HG03565 (cell line): ENCODE results near the gene PRX.

Source experiments
- ATAC-seq: cut with Tn5 transposase; IDR thresholded peaks from one replicate; pipeline ENCODE4 v1.9.1; 2021; ENCODE audit warnings: mild to moderate bottlenecking, moderate library complexity; ENCODE audit not compliant: unreplicated experiment

Gene PRX

DNA sequence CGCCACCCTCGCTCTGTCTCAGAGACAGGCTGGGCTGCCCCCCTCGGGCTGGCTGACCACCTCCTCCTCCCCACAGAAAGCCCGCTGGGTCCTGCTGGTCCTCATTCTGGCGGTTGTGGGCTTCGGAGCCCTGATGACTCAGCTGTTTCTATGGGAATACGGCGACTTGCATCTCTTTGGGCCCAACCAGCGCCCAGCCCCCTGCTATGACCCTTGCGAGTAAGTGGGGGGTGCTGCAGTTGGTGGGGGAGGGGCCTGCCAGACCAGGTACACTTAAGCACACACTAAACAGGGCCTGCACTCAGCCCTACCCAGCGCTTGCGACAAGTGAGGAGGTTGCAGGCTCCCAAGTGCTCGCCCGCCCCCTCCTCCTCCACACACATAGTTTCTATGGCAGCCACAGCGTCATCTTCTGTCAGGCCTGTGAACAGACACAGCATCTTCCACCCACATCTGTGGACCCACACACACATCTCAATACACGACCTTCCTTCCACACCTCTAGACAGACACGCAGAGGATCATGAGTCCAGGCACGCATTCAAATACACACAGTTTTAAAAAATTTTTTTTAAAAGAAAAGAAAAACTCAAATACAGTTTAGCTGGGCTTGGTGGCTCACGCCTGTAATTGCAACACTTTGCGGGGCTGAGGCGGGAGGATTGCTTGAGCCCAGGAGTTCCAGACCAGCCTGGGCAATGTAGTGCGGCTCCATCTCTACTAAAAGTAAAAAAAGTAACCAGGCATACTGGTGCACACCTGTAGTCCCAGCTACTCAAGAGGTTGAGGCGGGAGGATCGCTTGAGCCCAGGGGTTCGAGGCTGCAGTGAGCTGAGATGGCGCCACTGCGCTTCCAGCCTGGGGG lies 46.2 kb downstream of the PRX start:
- ATAC-seq: no peak

DNA sequence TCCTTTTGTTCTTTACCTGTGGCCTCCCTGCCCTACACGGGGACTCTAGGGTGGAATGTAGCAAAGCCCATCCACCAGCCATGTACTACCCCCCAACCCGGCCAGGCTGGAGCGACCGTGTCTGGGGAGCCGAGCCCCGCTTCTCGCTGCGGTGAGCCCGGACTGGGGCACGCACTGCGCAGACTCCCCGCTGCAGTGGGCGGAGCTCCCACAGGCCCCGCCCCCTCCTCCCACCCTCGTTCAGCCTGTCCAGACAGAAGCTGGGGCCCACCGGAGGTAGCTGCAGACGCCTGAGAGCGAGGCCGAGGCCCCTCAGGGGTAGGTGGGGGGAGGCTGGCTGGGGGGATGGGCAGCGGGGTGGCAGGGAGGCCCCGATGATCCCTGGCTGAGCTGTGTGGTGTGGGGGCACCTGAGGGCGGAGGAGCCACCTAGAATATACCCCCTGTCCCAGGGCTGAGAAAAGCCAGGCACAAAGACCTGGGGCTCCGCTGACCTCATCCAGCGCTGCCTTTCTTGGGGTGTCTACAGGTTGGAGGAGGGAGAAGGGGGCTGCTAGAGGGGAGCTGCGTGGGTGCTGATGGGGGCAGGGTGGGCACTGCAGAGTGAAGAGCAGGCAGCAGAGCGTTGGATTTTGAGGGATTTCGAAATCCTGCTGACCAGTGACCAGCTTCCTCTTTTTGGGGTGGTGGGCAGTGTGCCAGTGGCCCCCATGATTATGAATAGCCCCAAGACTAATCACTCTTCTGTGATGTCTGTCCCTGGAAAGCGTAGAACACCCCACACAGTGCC lies 47.4 kb downstream of the PRX start:
- no peak for ATAC-seq

DNA sequence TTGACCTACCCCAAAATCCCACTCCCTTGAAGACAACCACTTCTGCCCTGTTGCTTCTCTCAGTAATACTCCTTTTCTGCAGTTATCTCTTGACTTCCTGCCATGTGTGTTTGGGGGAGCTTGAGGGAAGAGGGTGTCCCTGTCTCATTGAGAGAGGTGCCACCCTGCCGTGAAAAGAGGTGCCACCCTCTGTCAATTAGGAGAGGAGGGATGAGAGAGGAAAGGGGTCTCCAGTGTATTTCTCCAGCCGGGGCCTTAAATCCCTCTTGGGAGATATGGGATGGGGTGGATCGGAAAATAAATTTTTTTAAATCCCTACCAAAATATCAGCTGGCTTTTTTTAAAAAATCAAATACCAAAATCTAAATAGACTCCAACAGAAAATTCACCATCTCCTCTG lies 48.2 kb downstream of the PRX start:
- ATAC-seq: no peak

DNA sequence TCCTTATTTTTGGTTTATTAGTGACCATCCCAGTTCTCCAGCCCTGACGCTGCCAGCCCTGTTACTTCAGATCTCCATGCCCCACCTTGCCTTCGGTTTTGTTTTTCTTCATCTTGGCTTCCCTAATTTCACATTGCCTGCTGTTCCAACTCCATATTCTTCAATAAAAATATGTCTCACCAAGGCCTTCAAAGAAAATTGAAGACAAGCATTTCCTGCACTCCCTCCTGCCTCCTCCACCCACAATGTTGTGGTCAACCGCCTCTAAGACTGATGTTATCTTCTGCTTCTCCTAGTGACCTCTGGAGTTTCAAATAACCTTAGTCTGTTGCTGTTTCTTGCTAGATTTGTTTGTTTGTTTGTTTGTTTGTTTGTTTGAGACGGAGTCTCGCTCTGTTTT lies 50.1 kb downstream of the PRX start:
- no peak for ATAC-seq

DNA sequence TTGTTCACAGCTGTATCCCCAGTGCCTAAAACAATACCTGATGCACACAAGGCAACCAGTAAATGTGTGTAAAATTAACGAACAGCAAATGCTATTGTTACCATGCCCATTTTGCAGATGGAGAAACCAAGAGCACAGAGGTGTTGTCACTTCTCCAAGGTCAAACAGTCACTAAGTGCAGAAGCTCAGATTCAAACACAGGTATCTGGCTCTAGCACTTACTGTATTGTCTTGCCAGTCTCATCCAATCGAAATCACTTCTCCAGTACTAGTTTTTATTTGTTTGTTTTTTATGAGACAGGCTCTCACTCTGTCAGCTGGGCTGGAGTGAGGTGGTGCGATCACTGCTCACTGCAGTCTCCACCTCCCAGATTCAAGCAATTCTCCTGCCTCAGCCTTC lies 51.0 kb downstream of the PRX start:
- no peak for ATAC-seq

DNA sequence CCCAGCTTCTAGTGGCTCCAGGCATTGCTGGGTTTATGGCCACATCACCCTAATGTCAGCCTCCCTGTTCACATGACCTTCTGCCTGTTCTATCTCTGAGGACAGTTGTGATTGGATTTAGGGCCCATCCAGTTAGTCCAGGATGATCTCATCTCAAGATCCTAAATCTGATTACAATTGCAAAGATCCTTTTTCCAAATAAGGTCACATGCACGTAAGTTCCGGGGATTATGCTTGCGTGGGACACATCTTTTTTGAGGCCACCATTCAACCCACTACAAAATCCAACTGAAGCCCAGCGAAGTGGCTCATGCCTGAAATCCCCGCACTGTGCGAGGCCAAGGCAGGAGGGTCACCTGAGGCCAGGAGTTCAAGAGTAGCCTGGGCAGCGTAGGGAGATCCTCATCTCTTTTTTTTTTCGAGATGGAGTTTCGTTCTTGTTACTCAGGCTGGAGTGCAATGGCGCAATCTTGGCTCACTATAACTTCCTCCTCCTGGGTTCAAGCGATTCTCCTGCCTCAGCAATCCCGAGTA lies 52.4 kb downstream of the PRX start:
- ATAC-seq: no peak

DNA sequence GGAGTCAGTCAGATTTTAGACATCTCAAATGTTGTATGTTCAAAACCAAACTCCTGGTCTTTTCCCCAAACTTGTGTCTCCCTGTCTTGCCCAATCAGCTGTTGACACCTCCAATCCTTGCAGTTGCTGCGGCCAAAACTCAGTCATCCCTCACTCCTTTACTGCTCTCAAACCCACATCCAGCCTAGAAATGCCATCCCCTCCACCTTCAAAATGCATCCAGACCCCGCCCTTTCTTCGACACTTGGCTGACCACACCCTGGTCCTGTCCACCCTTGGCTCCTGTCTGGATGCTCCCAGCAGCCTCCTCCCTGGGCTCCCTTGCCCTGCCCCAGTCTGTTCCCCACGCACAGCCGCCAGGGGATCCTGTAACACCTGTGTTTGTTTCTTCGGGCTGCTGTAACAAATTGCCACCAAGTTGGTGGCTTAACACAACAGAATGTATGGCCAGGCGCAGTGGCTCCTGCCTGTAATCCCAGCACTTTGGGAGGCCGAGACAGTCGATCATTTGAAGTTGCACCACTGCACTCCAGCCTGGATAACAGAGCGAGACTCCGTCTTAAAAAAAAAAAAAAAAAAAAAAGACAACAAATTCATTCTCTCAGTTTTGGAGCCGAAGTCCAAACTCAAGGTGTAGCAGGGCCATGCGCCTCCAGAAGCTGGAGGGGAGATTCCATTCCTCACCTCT lies 53.0 kb downstream of the PRX start:
- no peak for ATAC-seq

DNA sequence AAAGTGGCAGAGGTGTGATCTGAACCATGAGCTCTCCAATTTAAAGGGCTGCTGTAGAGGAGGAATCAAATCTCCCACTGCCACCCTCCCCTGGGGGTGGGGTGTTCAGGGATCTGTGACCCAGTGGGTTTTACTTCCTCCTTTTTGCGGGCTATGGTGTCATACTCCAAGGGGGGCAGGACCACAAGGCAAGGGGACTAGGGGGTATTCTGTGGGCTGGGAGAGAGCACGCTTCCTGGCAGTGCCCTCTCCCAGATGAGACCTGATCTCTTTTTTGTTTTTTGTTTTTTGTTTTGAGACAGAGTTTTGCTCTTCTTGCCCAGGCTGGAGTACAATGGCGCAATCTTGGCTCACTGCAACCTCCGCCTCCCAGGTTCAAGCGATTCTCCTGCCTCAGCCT lies 54.4 kb downstream of the PRX start:
- no peak for ATAC-seq

DNA sequence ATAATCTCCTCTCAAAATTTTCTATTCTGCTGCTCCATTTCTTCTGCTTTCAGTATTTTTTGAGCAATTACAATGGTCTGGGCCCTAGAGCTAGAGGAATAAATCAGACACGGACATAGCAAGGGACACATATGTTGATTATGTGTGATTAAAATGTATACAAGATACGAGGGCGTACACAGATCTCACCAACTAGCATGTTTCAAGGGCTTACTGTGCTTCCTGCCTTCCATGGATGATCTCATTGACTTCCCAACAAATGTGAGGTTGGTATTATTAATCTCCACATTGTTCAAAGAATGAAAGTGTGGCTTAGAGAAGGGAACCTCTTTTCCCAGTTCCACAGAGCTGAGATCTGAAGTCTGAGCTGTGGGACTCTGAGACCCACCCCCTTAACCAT lies 55.5 kb downstream of the PRX start:
- no peak for ATAC-seq

DNA sequence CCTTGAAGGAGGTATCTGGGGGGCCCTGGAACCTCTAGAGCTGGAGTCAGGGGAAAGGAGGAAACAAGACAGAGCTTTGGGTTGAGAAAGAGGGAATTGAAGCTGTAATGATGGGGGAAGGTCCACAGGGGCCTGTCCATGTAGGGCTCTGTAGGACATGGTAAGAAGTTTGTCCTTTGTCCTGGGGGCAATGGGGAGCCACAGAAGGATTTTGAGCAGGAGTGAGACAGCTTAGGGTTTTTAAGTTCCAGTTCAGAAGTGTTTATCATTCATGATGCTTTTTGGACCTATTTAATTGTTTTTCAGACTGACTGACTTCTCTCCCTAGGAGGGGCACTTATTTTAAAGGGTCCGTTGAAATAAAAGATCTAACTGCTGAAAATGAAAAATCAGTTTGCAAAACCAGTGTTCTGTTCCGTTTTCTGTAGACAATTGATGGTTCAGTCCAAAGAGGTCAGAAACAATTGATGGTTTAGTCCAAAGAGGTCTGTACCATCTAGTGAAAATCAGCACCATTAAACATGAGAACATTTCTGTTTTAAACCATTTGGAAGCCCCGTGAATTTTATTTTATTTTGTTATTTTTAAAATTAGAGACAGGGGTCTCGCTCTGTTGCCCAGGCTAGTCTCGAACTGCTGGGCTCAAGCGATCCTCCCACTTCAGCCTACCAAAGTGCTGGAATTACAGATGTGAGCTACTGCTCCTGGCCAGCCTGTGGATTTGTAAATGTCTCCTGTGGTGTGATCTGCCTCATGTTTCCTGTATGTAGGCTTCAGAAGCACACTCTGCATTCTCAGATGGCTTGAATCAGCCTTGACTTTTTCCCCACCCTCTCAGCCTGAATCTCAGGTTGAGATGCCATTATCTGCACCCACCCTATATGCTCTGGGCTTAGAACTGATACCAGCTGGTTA lies 56.2 kb downstream of the PRX start:
- no peak for ATAC-seq

DNA sequence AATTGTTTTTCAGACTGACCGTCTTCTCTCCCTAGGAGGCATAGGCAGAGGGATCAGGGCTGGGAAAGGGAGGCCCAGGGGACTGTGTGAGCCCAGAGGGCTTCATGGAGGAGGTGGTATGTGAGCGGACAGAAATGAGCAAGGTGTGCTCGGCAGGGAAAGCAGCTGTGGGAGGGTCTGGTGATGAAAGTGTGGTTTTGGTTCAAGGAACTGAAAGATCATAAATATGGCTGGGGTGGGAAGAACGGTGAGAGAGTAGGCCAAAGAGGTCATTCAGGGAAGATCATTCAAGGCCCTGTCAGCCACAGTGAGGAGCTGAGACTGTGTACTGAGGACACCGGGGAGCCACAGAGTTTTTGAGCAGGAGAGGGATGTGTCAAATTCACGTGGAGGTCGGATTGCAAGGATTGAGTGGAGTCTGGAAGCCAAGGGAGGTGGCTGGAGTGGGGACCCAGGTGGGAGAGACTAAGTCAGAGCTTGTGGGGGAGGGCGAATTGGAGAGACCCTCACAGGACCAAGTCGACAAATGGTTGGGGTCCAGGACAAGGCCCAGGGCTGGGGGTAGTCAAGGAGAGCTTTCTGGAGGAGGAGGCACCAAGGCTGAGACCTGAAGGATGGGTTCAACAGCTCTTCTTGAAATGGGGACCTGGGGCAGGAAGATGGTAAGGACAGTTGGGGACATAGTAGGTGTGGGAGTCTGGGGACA lies 57.0 kb downstream of the PRX start:
- ATAC-seq: no peak

DNA sequence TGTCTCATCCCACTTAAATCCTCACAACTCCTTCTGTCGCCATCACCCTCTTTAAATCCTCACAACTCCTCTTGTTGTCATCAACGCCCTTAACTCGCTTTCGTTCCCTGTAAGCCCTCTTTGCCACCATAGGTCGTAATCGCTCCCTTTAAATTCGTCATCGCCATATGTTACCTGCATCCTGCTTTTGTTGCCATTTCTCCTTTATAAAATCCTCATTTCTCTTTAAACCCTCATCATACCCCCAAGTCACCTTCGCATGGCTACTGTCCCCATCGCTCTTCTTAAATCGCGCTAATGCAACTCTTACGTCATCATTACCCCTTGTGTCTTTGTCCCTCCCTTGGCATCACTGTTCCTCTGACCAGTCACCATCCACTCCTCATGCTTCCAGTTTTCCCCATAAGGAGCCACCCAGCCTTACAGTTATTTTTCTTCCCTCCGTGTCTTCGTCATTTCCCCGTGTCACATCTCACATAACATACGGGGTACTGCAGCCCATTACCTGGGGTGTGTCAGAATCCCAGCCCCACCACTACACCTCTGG lies 64.1 kb downstream of the PRX start:
- no peak for ATAC-seq

DNA sequence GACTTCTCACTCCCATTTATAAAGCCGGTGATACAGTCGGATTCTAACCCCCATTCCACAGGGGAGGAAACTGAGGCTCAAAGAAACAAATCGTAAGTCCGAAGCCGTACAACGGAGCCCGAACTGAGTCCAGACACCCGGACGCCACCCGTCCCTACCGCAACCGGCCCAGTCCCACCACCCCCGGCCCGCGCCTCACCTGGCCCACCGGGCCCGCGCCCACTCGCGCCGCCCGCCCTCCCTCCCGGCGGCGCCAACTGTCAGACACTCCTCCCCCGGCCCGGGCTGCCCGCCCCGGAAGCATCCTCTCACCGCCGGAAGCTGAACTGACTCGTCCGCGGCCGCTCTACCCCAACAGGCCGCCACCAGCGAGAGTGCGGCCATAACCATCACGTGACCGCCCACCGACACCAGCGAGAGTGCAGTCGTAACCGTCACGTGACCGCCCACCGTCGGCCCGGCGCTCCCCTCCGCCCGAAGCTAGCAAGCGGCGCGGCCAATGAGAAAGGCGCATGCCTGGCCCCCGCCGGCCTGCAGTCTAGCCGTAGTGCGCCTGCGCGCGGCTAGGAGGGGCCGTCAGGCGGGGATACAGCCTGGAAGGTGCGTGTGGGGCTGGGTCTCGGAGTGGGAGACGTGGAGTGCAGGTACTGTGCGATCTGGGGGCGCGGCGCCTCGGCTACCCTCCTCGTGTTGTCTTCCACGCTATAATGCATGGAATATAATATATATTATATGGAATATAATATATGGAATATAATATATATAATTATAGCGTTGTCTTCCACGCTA lies 64.9 kb downstream of the PRX start, which contains the start of the genes C19orf47 and PLD3:
C19orf47 (minus strand) TSS at position 273 of the 789 bp plus-strand sequence. CDS start 6,540 bp downstream, outside the sequence.
PLD3 (plus strand) TSS at position 571 of the 789 bp plus-strand sequence. CDS start 17,789 bp downstream, outside the sequence.
- peak; percentile 89 for ATAC-seq

DNA sequence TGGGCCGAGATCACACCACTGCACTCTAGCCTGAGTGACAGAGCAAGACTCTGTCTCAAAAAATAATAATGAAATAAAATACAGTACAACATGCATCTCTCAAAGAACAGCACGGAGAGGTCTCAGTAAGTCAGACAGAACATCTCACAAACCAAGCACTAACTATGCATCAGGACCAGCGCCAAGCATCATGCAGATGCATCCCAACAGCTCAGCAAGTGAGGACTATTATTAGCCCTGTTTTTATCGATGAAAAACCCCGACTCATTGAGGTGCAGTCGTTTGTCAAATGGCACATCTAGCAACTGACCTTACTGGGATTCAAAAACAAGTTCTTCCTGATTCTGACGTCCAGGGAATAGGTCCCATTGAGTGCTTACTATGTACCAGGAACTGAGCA lies 68.8 kb downstream of the PRX start:
- no peak for ATAC-seq
